COR-L47 (cell line): ENCODE data around the gene GRK3.

Experiments
- DNase-seq: peaks from one replicate; lab custom pipeline; 2025; lab: John Stamatoyannopoulos, UW

GRK3 gene

DNA sequence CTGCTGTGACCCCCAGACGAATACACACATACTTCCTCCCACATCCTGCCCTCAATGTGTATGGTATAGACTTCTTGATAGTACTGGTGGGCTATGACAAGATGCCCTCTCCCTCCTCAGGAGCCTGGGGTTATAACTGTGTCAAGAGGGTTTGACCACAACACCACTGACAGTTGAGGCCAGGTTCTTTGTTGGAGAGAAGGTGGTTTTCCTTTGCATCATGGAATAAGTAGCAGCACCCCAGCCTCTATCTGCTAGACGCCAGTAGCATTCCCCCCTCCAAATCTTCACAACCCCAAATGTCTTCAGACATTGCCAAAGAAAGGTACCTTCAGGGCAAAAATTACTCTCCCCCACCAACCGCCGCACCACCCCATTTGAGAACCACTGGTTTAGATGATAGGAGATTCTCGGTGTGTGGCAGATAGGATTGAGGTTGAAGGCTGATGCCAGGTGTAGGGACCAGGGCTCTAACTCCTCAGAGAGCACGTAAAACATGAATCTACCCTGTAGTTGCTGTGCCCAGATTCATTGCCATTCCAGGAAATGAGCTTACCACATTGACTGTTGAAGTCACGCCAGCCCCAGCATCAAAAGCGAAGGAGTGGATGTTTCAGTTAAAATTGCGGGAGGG, 172.0 kb downstream of the GRK3 start:
- no peak for DNase-seq

DNA sequence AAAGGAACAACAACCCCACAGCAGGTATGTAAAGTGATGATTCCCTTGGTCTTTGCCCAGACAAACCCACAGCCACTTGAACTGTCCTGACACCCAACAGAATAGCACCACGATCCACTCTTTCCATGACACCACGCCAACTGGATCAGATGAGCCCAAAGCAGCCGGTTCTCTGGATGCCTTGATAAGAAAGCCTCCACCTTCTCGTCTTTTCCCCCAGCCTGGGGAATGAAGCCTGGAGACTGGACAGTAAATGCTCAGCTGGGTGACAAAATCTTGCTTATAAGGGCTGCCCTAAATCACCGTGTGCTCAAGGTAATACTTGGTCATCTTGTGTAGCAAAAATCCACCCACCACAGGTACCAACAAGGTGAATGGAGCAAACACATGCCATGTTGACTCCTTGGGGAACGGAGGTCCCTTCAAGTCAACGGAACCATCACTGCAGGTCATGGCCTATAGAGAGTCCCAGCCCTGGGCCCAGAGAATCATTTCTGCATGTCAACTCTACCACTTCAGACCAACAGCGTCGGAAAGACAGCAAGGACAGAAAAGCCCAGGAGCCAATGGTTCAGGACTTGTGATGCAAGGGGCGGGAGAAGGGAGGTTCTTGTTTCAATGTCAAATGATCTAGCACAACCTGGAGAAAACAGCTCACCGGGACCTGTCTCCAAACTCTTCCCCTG, 175.3 kb downstream of the GRK3 start:
- no peak for DNase-seq

DNA sequence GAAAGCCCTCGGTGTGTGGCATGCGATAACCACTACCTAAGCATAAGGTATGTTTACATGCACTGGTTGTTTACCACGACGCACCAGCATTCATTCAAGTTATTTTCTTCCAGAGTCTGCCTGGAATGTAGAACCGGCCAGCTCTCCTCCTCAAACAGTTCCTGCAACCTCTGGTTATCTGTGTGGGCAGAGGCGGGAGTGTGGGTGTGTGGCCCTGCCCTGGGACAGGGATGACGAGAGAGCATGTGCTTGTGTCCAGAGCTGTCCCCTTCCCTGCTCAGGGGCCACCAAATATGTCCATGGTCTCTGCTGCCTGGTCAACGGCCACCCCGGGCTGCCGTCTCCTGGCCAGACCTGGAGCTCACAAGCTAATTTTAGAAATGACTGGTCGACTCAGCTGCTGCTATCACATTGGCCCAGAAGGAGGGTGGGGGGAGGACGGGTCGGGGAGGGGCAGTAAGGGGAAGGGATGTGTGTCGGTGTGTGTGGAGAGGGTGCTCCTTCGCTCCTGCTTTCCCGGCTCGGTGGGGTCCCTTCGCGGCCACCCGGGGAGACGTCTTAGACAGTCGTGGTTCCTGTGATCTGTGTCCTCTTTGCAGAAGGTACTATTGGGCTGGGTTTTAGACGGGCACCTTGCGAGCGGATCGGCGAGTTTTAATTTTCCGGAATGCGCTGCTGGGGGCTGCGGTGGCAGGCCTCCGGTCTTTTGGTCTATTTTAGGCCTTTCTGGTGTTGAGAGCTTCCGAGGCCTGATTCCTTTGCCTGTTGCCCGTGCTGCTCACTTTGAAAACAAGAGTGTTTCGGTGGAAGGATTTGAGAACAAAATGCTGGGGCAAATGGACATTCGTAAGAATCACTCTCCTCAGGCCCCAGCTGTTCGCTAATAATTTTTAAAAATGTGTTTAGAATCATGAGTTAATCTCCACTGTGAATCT, 177.5 kb downstream of the GRK3 start, which contains the start of gene MYO18B:
Gene MYO18B, plus strand, starts transcription at position 497 of the 935 bp plus-strand sequence. CDS start 18,905 bp downstream, outside the sequence.
- no peak for DNase-seq

DNA sequence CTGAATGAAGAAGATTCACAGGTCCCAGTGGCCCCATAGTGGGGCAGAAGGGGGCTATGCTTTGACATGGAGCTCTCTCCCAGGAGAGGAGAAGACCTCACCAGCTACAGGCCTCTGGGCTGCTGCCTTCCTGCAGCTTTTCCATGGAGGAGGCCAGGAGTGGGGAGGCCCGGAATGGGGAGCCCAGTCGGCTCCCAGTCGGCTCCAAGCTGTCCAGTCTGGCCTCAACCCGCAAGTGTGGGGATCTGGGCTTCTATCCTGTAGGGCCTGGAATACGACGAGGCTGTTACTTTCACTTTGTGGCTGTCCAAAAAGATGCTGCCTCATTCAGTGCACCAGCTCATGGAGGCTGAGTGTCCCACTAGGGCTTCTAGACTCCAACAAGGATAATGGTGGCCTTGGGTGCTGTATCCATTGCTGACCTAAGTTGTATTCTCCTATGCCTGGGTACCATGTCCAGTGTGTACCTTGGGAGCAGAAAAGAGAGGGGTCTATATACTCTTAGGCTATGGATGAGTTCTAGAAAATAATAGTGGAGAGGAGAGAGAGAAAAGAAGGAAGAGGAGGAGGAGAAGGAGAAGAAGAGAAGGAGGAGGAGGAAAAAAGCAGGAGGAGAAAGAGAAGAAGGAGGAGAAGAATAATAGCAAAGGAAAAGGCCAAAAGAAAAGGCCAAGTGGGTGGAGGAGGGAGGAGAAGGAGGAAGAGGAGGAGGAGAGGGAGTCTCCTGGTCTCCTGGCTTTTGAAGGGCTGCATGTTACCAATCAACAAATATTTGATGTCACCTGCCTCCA, 178.6 kb downstream of the GRK3 start:
- no peak for DNase-seq

DNA sequence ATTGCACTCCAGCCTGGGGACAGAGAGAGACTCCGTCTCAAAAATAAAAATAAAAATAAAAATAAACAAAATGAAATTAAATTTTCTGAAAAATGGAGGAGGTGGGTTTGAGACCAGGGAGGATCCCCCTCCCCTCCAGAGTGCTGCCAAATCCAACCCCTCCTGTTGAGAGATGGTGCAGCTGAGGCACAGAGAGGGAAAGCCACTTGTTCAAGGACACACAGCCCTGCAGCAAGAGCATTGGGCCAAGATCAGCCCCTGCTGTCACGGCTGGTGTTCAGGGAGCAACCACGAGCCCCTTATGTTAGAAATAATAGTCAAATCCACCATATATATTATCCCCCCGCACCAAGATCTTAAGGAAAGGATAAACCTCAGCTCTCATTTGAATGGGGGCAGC, 180.2 kb downstream of the GRK3 start:
- DNase-seq: no peak

DNA sequence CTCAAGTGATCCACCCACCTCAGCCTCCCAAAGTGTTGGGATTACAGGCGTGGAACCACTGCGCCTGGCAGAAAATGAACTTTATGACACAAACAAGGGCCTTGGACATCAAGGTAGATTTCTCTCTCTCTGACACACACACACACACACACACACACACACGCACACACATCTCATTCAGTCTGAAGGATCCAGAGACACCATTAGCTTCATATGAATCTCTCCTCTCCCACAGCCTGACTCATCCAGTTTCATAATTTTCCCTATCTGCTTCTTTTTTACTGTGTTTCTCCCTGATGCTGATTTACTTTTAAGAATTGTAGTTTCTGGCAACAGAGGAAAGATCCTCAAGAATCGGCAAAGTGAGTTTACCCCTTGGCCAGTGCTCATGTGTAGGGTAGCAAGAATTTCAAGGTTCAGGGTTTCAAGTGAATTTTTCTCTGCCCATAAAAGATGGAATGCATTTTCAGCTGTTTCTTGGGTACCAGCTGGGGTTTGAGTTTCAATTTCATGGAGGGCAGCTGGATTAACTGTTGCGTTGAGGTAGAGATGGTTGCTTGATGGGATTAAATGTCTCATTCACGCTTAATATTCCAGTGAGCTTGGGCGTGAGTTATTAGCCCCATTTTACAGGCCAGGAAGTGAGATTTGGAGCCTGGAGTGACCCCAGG, 181.0 kb downstream of the GRK3 start:
- DNase-seq: no peak

DNA sequence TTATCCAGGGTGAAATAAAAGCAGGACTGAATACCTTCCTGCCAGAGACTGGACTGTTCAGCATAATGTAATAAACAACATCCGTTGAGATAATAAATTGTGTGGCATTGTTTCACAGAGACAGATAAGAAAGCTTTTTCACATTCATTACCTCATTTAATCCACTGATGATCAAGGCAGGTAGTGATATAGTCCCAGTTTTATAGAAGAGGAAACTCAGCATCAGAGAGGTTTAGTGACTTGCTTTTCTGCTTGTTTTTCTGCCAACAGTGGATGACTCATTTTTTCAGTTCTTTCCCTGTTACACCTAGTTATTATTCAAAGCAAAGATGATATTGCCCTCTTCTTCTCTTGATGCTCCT, 181.5 kb downstream of the GRK3 start:
- DNase-seq: no peak

DNA sequence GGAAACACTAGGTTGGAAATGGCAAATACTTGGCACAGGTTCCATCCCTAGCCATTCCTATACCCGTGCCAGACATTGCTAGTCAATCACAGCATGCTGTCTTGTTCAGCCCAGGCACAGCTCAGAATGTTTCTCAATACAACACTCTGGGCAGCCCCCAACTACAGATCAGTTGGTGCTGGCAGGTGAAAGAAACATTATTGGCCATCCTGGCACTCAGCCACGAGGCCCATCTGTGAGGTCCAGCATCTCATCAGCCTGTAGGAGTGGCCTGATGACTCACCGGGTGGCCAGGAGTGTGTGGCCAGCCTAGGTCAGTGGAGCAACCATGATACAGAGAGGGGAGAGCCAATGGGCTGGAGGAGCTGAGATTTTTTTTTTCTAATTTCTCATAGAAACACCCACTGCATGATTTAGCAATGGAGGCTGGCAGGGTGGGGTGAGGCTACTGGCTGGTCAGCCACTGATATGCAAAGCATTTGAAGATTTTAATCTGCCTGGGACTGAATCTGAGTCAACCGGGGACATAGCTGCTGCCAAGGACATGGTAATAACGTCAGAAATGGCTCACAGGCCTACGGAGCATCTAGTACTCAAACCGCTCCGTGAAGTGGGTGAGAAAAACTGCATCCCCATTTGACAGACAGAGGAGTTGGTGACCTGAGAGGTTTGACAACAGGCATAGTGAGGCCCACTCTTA, 182.9 kb downstream of the GRK3 start:
- DNase-seq: peak; percentile 32

DNA sequence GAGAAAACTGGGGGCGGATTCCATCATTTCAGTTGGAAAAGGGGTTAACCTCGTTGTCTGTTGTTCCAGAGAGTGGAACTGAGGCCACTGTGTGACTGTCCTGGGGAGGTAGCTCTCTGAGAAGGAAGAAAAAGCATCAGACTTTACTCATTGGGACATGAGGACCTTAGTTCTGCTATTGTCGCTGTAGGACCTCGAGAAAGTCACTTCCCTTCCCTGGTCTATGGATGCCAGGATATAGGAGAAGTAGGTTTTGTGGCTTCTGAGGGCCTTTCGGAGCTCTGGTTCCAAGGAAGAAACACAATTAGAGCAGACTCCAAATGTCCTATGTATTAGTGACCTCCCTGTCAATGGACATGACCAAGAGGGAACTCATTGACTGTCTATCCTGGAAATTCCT, 183.7 kb downstream of the GRK3 start:
- DNase-seq: no peak

DNA sequence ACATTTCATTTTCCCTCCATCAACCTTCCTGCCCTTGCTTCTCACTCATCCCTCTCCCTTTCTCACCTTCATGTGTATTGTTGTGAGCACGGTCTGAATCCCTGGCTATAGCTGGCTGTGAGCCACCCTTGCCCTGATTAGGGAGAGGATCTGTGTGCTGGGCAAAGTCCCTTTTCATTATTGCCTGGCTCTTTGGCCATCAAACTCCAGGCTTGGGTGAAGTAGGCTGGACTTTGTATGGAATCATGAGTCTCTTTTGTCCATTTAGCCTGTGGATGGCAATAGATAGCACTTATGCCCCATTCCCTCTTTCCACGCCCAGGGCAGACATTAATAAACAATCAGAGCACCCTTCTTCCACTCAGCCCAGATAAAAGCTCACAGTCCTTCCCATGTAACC, 184.2 kb downstream of the GRK3 start:
- no peak for DNase-seq

DNA sequence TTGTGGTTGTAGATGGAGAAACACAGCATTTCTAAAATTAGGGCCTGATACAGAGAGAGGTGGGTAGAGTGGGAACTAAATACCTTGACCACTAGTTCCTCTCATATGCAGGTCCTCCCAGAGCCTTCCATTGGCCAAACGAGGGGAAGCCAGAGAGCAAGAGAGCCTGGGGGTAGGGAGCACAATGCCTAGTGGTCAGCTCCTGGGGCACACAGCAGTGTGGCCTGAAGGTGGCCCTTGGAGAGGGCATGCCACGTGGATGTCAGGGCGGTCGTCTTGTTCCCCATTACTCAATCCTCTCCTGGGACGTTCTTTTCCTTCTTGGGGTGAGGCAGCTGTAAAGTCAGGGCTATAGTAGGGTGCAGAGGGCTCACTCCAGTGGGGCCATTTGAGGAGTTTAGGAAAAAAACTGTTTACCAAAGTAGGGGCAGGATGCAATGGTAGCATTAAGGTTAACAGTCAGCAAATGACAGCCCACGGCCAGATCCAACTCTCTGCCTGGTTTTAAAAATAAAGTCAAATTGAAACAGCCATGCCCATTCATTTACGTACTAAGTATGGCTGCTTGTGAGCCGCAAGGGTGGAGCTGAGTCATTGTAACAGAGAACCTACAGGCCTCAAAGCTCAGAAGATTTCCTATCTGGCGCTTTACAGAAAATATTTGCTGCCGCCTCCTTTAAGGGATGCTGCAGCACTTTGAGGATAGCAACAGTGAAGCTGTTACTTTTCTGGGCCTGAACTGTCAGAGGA, 185.1 kb downstream of the GRK3 start:
- DNase-seq: no peak

DNA sequence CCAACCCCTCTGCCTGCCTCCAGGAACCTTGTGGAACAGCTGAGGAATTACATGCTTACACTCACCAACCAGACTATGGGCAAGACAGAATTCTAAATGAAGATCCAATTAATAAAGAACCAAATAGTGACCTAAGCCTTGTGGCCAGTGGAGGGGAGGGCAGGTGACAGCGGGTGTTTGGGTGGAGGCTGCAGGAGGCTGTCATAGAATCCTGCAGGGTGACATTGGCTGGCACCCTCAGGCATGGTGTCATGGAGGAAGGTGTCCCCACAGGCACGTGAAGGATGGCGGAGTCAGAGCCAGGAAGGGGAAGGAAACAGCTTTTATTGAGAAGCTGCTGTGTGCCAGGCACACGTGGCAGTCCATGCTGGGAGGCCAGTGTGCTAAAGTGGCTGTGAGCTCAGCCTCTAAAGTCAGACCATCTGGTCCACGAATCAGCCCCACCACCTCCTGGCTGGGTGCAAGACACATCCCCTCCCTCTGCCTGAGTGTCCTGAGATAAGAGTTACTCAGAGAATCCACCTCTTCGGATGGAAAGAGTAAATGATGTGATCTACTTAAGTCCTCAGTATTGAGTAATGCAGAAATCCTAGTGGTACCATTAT, 186.2 kb downstream of the GRK3 start:
- DNase-seq: no peak

DNA sequence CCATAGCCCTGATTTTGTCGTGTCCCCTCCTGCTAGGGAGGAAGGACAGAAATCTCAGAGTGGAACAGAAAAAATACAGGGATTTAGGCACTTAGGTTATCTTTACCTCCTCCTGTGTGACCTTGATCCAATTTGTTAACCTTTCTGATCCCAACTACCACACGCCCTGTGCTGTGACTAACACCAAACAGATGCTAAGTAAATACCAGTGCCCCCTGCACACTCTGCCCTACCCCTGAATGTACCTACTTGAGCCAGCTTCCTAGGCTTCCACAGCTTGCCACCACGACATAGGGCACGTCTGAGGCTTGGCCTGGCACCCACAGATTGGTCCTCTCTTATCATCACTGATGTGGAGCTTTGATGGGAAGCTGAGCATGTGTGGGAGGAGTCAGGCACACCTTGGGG, 186.7 kb downstream of the GRK3 start:
- no peak for DNase-seq

DNA sequence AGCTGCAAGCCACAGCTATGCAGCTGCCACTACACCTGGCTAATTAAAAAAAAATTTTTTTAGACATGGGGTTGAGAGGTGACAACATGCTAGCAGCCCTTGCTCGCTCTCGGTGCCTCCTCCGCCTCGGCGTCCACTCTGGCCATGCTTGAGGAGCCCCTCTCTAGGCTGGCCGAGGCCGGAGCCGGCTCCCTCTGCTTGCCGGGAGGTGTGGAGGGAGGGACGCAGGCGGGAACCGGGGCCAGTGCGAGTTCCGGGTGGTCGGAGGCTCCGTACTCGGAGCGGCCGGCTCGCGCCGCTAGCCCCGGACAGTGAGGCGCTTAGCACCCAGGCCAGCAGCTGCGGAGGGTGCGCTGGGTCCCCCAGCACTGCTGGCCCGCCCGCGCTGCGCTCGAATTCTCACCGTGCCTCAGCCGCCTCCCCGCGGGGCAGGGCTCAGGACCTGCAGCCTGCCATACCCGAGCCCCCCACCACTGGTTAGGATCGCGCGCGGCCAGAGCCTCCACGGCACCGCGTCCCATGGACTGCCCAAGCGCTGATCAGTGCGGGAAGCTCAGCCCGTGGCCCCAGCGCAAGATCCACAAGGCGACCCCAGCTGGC, 188.2 kb downstream of the GRK3 start:
- no peak for DNase-seq

DNA sequence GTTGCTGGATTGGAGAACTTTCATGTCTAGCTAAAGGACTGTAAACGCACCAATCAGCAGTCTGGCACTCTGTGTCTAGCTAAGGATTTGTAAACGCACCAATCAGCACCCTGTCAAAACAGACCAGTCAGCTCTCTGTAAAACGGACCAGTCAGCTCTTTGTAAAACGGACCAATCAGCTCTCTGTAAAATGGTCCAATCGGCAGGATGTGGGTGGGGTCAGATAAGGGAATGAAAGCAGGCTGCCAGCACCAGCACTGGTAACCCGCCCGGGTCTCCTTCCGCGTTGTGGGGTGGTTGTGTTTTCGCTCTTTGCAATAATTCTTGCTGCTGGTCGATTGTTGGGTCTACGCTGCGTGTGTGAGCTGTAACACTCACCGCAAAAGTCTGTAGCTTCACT, 188.8 kb downstream of the GRK3 start:
- DNase-seq: no peak

DNA sequence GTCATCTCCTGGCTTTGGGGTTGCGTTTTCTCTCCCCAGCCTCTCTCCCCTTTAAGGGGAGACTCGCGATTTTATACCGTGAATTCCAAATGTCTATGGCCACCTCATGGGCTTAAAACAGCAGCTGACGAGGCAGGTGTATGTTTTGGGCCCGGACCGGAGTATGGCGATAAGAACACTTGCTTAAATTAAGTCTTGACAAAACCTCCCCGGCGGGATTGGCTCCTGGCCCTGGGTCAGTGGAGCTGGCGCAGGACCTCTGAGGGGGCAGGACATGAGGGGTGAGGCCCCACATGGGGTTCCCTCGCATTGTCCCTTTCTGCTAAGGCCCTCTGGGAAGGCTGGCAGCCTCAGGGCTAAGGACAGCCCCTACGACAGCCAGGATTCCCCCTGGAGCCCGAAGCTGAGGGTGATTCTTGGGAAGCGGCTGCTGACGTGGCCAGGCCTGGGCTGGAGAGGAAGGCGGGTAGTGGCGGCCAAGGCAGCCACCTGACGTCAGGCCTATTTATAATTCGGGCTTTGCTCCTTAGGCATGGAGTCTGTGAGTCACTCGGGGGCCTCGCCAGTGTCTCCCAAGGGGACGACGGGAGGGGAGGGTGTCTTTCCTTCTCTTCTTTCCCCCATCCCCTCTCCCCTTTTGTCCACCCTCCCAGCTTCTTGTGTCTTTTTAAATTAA, 190.2 kb downstream of the GRK3 start:
- no peak for DNase-seq

DNA sequence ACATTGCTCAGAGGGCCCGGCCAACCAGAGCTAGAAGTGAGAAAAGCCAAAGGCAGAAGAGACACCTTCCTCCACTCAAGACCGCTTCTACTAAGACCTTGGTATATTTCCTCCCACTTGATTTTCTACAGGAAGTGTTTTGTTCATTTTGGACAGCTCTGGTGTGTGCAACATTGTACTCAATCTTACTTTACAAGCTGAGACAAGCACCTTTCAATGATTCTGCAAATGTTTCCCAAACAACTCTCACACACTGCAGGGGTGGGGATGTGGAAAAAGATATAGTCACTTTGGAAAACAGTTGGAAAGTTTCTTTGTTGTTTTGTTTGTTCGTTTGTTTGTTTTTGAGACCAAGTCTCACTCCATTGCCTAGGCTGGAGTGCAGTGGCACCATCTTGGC, 193.2 kb downstream of the GRK3 start:
- no peak for DNase-seq

DNA sequence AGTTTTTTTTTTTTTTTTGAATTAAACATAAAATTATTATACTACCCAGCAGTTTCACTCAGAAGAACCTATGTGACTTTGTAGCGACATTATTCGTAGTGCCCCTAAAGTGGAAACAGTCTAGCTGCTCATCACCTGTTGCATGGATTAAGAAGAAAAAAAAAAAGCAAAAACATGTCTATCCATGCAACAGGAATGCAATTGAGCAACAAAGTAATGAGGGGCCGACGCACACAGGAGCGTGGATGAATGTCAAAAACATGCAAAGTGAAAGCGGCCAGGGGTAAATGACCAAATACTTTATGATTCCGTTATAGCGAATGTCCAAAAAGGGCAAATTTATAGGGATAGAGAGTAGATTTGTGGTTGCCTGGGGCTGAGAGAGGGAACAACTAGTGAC, 193.8 kb downstream of the GRK3 start:
- DNase-seq: no peak

DNA sequence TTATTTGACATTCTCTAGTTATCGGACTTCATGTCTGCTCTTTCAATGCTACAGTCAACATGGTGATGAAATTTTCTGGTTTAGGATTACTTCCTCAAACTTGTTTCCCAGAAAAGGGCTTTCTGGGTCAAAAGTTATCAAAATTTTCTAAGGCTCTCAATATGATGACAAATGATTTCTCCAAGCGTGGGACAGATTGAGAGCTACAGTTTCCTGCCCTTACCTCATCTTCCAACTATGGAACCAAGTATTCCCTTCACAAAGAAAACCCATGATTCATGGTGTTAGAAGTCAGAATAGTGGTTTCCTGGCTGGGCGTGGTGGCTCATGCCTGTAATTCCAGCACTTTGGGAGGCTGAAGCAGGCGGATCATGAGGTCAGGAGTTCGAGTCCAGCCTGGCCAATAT, 195.4 kb downstream of the GRK3 start:
- no peak for DNase-seq
